GM18909 (cell line): ENCODE measurements around the gene ZNF738.
"Not testable (repeated sequence)": the region's sequence is repeated elsewhere in the genome, so short reads cannot be mapped to it uniquely, and the experiment has no call there.

Experiments
- ATAC-seq: cut with Tn5 transposase; IDR thresholded peaks from one replicate; pipeline ENCODE4 v1.9.1; 2021; ENCODE audit warnings: mild to moderate bottlenecking; ENCODE audit not compliant: unreplicated experiment, poor library complexity

The ZNF738 gene

DNA sequence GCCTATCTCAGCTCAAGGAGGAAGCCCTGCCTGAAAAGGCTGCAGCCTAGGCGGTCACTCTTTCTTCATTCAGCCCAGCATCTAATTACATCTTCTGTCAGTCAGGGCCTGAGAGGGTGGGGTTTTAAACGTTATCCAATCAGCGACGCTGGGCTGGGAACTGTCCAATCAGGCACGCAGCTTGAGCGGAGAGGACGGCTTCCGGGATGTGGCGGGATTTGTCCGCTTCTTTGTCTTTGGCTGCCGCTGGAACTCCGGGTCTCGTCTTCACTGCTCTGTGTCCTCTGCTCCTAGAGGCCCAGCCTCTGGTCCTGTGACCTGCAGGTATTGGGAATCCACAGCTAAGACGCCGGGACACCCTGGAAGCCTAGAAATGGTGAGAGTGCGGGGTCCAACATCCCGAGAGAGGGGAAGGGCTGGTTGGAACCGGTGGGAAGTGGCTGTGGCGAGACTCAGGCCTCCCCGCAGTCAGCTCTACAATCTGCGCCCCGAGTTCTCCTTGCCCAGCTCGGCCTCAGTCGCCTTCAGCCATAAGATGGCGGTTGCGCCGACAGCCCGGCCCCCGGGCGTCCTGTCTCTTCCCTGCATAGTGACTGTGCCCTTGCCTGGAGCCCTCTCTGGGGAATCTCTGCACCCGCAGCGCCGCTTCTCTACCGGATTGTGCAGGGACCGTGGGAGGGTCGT is at the start of gene ZNF738:
Gene ZNF738 (plus strand): TSS at position 233 of the 684 bp plus-strand sequence. CDS start 141 bp downstream, at position 374.
- ATAC-seq, result peak; percentile 99

DNA sequence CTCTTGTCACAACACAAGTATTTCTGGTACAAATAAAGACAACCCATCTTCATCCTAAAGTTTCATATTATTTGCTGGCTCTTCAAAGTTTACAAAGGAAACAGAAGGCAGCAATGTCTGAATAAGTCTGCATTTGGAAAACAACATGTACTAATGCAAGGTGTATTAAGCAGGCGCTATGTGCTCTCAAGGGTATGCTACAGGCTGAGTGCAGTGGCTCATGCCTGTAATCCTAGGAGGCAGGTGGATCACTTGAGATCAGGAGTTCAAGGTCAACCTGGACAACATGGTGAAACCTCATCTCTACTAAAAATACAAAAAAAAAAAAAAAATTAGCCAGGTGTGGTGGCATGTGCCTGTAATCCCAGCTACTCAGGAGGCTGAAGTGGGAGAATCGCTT is 46.0 kb upstream of the ZNF738 start:
- not testable (repeated sequence) for ATAC-seq

DNA sequence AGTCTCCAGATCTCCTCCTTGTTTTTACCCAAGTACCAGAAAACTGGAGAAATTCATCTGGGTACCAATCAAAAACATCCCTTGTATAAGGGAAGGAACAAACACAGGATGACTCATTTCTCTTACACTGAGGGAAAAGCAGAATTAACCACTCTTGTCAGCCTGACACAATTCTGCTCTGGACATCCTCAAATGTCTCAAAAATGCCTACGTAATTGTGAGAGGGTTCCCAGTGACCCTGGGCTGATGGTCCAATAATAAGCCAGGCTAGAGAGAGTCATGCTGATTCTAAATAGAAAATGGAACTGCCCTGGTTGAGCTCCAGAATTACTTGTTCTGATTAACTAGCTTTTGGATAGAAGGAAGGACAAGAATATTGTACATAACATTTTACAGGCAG is 44.1 kb upstream of the ZNF738 start:
- ATAC-seq, result no peak

DNA sequence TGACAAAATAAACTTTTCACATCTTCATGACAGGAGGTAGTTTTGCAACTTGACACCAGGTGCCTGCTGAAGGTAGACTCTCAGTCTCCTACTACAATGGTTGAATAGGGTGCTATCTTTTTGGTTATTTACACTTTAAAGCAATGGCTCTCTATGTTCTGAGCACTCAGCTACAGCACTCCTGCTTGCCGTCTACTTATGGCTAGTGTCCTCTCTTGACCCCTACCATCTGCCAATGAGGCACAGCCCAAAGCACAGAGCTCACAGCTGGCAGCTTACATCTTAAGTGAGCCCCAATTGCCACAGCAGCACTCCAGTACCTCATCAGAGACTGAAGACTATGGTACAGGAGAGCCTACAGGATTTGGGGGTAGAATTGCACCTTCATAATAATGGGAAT is 41.0 kb upstream of the ZNF738 start:
- no peak for ATAC-seq

DNA sequence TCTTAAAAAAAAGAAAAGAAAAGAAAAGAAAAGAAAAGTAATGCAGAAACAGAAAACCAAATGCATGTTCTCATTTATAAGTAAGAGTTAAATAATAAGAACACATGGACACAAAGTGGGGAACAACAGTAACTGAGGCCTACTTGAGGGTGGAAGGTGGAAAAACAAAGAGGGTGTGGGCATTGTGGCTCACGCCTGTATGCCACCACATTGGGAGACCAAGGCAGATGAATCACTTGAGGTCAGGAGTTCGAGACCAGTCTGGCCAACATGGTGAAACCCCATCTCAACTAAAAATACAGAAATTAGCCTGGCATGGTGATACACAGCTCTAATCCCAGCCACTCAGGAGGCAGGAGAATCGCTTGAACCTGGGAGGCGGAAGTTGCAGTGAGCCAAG is 37.7 kb upstream of the ZNF738 start:
- ATAC-seq, result no peak

DNA sequence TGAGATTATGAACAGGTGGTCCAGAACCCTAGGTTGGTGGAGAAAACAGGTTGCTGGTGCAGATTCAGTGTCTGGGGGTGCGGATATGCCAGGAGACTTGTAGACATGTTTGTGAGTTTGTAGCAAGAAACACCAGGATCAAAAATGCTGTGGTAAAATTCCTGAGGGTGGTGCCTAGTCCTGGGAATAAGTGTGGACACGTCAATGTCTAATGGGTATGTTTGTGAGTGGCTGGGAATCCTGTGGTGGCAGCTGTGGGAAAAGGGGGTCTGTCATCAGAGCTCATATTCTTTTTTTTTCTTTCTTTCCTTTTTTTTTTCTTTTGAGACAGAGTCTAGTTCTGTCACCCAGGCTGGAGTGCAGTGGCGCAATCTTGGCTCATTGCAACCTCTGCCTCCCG is 36.8 kb upstream of the ZNF738 start:
- no peak for ATAC-seq

DNA sequence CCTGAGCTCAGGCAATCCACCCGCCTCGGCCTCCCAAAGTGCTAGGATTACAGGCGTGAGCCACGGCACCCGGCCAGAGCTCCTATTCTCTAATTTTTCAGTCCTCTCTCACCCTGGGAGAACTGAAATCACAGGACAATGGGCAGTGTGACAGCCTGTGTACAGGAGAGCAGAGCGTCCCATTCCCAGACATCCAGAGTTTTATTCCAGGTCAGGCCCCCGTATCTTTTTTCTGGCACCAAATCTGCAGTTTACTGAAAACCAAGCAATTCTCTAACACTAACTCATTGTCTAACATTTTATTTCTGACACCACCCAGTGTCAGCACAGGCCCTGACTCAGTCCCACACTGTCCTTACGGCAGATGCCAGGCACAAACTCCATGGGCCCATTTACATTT is 36.3 kb upstream of the ZNF738 start:
- ATAC-seq, result no peak

DNA sequence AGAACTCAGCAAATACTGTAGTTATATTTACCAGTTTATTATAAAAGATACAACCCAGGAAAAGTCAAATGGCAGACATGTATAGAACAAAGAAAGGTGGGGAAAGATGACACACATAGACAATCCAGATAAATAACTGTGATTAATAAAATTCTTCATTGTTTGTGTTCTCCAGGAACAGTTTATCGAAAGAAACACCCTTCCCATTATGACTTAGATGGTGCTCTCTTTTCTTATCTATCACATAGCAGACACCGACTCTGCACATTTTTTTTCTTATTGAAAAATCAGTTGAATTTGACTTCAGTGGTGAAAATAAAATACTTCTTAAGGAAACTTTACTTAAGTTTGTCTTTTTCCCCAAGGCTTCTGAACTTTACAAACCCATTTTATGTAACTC is 35.8 kb upstream of the ZNF738 start:
- no peak for ATAC-seq

DNA sequence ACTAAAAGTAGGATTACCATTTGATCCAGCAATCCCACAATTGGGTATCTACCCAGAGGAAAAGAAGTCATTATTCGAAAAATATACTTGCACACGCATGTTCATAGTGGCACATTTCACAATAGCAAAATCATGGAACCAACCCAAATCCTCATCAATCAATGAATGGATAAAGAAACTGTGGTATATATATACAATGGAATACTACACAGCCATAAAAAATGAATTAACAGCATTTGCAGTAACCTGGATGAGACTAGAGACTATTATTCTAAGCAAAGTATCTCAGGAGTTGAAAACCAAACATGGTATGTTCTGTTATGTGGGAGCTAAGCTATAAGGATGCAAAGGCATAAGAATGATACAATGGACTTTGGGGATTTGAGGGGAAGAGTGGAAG is 32.6 kb upstream of the ZNF738 start:
- ATAC-seq, result no peak

DNA sequence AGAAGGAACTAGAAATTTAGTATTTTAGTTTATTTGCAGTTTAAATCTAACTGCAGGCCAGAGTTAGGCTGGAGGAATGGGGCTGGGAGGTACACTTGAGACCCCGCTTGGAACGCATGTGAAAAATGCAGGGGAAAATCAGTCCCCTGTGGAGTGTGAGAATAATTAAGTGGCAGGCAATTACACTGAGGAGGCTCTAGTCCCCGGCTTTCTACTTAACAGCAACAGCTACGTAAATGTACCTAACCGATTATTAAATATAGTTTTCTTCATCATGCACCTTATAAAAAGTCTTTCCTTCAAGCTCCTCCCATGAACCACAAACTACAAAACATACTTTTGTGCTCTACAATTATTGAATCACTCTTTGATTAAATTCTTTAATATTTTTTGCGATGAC is 30.4 kb upstream of the ZNF738 start:
- no peak for ATAC-seq

DNA sequence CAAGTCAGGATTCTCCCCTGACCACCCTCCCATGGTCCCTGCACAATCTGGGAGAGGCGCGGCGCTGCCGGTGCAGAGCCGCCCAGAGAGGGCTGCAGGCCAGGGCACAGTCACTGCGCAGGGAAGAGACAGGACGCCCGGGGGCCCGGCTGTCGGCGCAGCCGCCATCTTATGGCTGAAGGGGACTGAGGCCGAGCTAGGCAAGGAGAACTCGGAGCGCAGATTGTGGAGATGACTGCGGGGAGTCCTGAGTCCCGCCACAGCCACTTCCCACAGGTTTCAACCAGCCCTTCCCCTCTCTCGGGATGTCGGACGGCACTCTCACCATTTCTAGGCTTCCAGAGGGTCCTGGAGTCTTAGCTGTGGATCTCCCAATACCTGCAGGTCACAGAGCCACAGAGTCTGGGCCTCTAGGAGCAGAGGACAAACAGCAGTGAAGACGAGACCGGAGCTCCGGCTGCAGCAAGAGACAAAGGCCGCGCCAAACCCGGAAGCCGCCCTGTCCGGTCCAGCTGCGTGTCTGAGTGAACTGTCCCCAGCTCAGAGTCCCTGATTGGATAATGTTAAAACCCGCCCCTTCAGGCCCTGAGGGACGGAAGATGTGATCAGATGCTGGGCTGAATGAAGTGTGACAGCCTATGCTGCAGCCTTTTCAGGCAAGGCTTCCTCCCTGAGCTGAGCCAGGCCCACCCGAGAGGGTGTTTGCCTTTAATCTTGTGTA is 29.8 kb upstream of the ZNF738 start, which contains the start of gene ZNF708:
Gene ZNF708 (minus strand): TSS at position 526 of the 721 bp plus-strand sequence. CDS start 198 bp downstream, at position 328.
- ATAC-seq, result peak; percentile 99

DNA sequence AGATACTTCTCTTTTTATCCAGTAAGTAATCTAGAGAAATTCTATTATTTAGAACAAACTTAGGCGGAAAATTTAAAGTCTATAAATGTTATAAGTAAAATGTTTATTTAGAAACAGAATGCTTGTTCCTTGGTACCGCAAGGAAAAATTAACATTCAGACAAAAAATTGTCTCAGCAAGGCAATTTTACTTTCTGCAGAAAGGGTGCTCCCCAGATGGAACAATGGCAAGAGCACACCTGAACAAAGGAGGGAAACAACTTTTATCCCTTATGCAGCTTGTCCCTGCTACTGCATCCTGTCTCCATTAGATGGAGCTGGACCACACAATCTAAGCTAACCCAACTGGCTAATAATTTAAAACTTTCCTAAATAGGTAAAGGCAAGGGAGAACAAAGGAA is 23.1 kb upstream of the ZNF738 start:
- ATAC-seq, result no peak

DNA sequence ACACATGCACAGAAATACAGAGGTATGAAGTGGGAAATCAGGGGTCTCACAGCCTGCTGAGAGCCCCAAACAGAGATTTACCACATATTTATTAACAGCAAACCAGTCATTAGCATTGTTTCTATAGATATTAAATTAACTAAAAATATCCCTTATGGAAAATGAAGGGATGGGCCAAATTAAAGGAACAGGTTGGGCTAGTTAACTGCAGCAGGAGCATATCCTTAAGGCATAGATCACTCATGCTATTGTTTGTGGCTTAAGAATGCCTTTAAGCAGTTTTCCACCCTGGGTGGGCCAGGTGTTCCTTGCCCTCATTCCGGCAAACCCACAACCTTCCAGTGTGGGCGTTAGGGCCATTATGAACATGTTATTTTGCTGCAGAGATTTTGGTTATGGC is 14.0 kb upstream of the ZNF738 start:
- not testable (repeated sequence) for ATAC-seq

DNA sequence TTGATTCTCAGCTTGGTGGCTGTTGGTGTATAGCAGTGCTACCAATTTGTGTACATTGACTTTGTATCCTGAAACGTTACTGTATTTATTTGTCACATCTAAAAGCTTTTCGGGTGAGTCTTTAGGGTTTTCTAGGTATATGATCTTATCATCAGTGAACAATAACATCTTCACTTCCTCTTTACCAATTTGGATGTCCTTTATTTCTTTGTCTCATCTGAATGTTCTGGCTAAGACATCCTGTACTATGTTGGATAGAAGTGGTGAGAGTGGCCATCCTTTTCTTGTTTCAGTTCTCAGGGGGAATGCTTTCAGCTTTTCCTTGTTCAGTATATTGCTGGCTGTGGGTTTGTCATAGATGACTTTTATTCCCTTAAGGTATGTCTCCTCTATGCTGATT is 6.0 kb upstream of the ZNF738 start:
- ATAC-seq, result no peak

DNA sequence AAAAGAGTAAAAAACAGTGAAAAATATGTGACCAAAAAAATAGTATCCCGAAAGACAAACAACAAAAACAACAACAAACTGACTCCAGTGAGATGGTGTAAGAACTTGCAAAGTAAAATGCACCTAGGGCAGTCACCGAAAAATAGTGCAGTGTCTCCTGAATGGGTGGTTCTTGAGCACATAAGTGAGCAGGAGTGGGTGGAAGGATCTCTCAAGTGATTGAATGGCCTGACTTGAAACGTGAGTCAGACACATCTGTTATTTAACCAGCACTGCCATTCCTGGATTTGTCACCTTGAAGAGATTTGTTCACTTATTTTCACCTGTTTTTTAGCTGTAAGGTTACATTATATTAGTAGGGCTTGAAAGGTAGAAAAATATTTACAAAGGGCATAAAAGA is 3.5 kb downstream of the ZNF738 start:
- ATAC-seq, result no peak

DNA sequence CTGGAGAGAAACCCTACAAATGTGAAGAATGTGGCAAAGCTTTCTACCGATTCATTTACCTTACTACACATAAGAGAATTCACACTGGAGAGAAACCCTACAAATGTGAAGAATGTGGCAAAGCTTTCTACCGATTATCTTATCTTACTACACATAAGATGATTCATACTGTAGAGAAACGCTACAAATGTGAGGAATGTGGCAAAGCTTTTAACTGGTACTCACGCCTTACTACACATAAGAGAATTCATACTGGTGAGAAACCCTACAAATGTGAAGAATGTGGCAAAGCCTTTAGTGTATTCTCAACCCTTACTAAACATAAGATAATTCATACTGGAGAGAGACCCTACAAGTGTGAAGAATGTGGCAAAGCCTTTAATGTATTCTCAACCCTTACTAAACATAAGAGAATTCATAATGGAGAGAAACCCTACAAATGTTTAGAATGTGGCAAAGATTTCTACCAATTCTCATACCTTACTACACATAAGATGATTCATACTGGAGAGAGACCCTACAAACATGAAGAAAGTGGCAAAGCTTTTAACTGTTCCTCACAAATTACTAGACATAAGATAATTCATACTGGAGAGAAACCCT is 25.3 kb downstream of the ZNF738 start:
- ATAC-seq, result no peak

DNA sequence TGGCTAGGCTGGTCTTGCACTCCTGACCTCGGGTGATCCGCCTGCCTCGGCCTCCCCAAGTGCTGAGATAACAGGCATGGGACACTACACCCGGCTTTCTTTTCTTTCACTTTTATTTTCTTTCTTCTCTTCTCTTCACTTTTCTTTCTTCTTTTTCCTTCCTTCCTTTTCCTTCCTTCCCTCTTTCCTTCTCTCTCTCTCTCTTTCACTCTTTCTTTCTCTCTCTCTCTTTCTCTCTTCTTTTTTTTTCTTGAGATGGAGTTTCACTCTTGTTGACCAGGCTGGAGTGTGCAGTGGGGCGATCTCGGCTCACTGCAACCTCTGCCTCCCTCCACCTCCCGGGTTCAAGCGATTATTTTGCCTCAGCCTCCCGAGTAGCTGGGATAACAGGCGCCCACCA is 37.3 kb downstream of the ZNF738 start:
- no peak for ATAC-seq

DNA sequence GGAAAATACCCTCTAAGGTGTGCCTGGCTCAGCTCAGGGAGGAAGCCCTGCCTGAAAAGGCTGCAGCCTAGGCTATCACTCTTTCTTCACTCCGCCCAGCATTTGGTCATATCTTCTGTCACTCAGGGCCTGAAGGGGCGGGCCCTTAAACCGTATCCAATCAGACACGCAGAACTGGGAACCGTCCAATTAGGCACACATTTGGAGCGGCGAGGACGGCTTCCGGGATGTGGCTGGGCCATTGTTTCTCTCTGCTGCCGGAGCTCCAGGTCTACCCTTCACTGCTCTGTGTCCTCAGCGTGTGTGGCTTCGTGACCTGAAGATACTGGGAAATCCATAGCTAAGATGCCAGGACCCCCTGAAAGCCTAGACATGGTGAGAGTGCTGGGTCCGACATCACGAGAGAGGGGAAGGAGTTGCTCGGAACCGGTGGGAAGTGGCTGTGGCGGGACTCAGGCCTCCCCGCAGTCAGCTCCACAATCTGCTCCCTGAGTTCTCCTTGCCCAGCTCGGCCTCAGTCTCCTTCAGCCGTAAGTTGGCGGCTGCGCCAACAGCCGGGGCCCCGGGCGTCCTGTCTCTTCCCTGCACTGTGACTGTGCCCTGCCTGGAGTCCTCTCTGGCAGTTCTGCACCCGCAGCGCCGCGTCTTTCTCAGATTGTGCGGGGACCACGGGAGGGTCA is 38.2 kb downstream of the ZNF738 start, which contains the start of gene ZNF493:
Gene ZNF493 (plus strand): TSS at position 241 of the 680 bp plus-strand sequence. CDS start 105 bp downstream, at position 346.
- peak; percentile 100 for ATAC-seq

DNA sequence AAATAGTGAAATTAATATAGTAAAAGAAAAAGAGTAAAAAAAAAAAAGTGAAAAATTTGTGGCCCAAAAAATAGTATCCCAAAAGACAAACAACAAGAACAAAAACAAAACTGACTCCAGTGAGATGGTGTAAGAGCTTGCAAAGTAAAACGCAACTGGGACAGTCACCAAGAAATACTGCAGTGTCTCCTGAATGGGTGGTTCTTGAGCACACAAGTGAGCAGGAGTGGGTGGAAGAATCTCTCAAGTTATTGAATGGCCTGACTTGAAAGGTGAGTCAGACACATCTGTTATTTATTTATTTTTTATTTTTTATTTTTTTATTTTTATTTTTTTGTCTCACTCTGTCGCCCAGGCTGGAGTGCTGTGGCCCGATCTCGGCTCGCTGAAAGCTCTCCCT is 40.1 kb downstream of the ZNF738 start:
- ATAC-seq, result no peak

DNA sequence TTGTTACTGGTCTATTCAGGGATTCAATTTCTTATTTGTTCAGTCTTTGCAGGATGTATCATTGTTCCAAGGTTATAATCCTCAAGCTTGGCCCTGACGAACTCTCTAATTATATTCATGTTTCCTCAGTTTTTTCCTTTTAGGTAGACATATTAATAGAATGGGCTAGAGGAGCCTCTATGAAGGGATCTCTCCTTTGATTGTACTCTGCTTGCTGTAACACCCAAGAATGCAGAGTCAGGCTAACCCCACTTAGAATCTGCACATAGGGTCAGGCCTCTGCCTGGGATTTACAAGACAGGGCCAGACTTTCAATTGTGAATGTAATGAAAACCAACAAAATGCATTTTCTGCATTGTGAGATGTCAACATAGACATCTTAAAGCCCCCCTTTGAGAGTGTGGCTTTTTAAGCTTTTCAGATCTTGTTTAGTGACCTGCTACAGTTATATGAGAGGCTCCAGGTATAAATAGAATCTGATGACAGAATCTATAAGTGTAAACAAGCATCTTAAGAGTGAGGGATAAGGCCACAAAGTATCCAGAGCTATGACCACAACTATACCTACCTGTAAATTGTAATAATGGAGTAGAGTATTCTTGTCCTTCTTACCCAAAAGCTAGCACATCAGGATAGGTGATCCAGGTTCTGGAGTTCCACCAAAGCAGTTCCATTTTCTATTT is 43.6 kb downstream of the ZNF738 start:
- no peak for ATAC-seq
